Activated CD4-positive, alpha-beta T cell treated with anti-CD3 and anti-CD28 coated beads, Interleukin-2, amount 10 ng/mL, durations not matched to agents 24 days and 14 days (primary cell): Measurements from ENCODE around the gene ERGIC1. TPM values are rescaled to one million over a fixed set of nuclear protein-coding genes. Genes with fewer than 3 reads are reported as not detected.
"Not testable (repeated sequence)": the region's sequence is repeated elsewhere in the genome, so short reads cannot be mapped to it uniquely, and the experiment has no call there.

Source experiments
- DNase-seq: peaks from one replicate; pipeline ENCODE4 v3.0.0; 2022
- H3K27ac Mint-ChIP-seq: one replicate; pipeline ENCODE4 v1.8.0; 2022; ENCODE audit warnings: mild to moderate bottlenecking, mixed read lengths
- H3K27me3 Mint-ChIP-seq: one replicate; pipeline ENCODE4 v1.8.0; 2022; ENCODE audit warnings: mixed read lengths
- H3K36me3 Mint-ChIP-seq: one replicate; pipeline ENCODE4 v1.8.0; 2022; ENCODE audit warnings: low read depth, mild to moderate bottlenecking, mixed read lengths
- H3K4me1 Mint-ChIP-seq: one replicate; pipeline ENCODE4 v1.8.0; 2021; ENCODE audit warnings: mixed read lengths
- H3K4me3 Mint-ChIP-seq: one replicate; pipeline ENCODE4 v1.8.0; 2022; ENCODE audit warnings: mild to moderate bottlenecking, moderate library complexity, mixed read lengths
- H3K9me3 Mint-ChIP-seq: one replicate; pipeline ENCODE4 v1.8.0; 2021; ENCODE audit warnings: mixed read lengths
- intact Hi-C: fragments of 100-400 bp; cut with micrococcal nuclease; formaldehyde crosslinking; loops from one replicate; pipeline ENCODE4 v1.15.1; 2023
- total RNA-seq: library from RNA; stranded (reverse); gene quantifications from 2 replicates; pipeline ENCODE4 v1.2.3, GENCODE V29; 2022

Gene ERGIC1
- total RNA-seq, 1 donor from 2014 or later: 47.3 TPM

GRCh38 chr5:172840432-172841154, 6.5 kb downstream of the ERGIC1 start:
- Mint-ChIP-seq H3K4me1 (peaks cover 19% of the 10 kb centered on the region), H3K27me3 (no peaks in the 10 kb centered on the region), H3K36me3 (peaks cover 3% of the 10 kb centered on the region), H3K4me3 (no peak overlapping the region), H3K9me3 (no peaks in the 10 kb centered on the region), H3K27ac (no peak overlapping the region)
- intact Hi-C loops: no loop called here
- no peak for DNase-seq

GRCh38 chr5:172841256-172841655, 7.2 kb downstream of the ERGIC1 start:
- Mint-ChIP-seq H3K4me3 (no peak overlapping the region), H3K27me3 (no peaks in the 10 kb centered on the region), H3K4me1 (peaks cover 15% of the 10 kb centered on the region), H3K36me3 (peaks cover 3% of the 10 kb centered on the region), H3K9me3 (no peaks in the 10 kb centered on the region), H3K27ac (no peak overlapping the region)
- intact Hi-C loops: no loop called here
- no peak for DNase-seq

GRCh38 chr5:172843825-172844576, 9.9 kb downstream of the ERGIC1 start:
- Mint-ChIP-seq H3K36me3 (peaks cover 3% of the 10 kb centered on the region), H3K4me3 (no peak overlapping the region), H3K27ac (no peak overlapping the region), H3K27me3 (no peaks in the 10 kb centered on the region), H3K4me1 (peaks cover 4% of the 10 kb centered on the region), H3K9me3 (no peaks in the 10 kb centered on the region)
- intact Hi-C loops: no loop called here
- DNase-seq: no peak

- no peak for DNase-seq
- Mint-ChIP-seq H3K9me3 (no peaks in the 10 kb centered on the region), H3K36me3 (peaks cover 3% of the 10 kb centered on the region), H3K4me3 (no peak overlapping the region), H3K4me1 (peaks cover 7% of the 10 kb centered on the region), H3K27me3 (no peaks in the 10 kb centered on the region), H3K27ac (no peak overlapping the region)
- intact Hi-C loops: no loop called here
Observed at GRCh38 chr5:172844577-172844838, 10.5 kb downstream of the ERGIC1 start.

GRCh38 chr5:172845154-172845553, 11.1 kb downstream of the ERGIC1 start:
- Mint-ChIP-seq H3K9me3 (no peaks in the 10 kb centered on the region), H3K27ac (no peak overlapping the region), H3K27me3 (no peaks in the 10 kb centered on the region), H3K4me3 (no peak overlapping the region), H3K36me3 (peaks cover 3% of the 10 kb centered on the region), H3K4me1 (peaks cover 11% of the 10 kb centered on the region)
- intact Hi-C loops: no loop called here
- no peak for DNase-seq

GRCh38 chr5:172845576-172845975, 11.5 kb downstream of the ERGIC1 start:
- no peak overlapping the region for H3K27ac Mint-ChIP-seq
- H3K36me3 Mint-ChIP-seq: peaks cover 3% of the 10 kb centered on the region
- no peak overlapping the region for H3K4me3 Mint-ChIP-seq
- no peaks in the 10 kb centered on the region for H3K9me3 Mint-ChIP-seq
- DNase-seq: no peak
- peaks cover 11% of the 10 kb centered on the region for H3K4me1 Mint-ChIP-seq
- no peaks in the 10 kb centered on the region for H3K27me3 Mint-ChIP-seq
- intact Hi-C loops: no loop called here

GRCh38 chr5:172846249-172846648, 12.2 kb downstream of the ERGIC1 start:
- peaks cover 11% of the 10 kb centered on the region for H3K4me1 Mint-ChIP-seq
- no peaks in the 10 kb centered on the region for H3K27me3 Mint-ChIP-seq
- peaks cover 3% of the 10 kb centered on the region for H3K36me3 Mint-ChIP-seq
- DNase-seq: no peak
- intact Hi-C loops: no loop called here
- H3K27ac Mint-ChIP-seq: no peak overlapping the region
- H3K9me3 Mint-ChIP-seq: no peaks in the 10 kb centered on the region
- no peak overlapping the region for H3K4me3 Mint-ChIP-seq

- Mint-ChIP-seq H3K4me3 (no peak overlapping the region), H3K9me3 (no peaks in the 10 kb centered on the region), H3K36me3 (peaks cover 3% of the 10 kb centered on the region), H3K4me1 (peaks cover 11% of the 10 kb centered on the region), H3K27me3 (no peaks in the 10 kb centered on the region), H3K27ac (no peak overlapping the region)
- intact Hi-C loops: no loop called here
- DNase-seq: no peak
Observed at GRCh38 chr5:172846677-172847076, 12.6 kb downstream of the ERGIC1 start.

GRCh38 chr5:172847584-172847983, 13.5 kb downstream of the ERGIC1 start:
- DNase-seq, H3K36me3 Mint-ChIP-seq, H3K4me3 Mint-ChIP-seq, intact Hi-C loops, H3K27ac Mint-ChIP-seq, H3K27me3 Mint-ChIP-seq, H3K9me3 Mint-ChIP-seq: not testable (repeated sequence)
- H3K4me1 Mint-ChIP-seq: peaks cover 15% of the 10 kb centered on the region

- intact Hi-C loops: no loop called here
- Mint-ChIP-seq H3K27ac (no peak overlapping the region), H3K36me3 (peaks cover 3% of the 10 kb centered on the region), H3K27me3 (no peaks in the 10 kb centered on the region), H3K9me3 (no peaks in the 10 kb centered on the region), H3K4me1 (peaks cover 20% of the 10 kb centered on the region), H3K4me3 (no peak overlapping the region)
- no peak for DNase-seq
Observed at GRCh38 chr5:172848419-172848818, 14.4 kb downstream of the ERGIC1 start.

- intact Hi-C loops: no loop called here
- H3K4me1 Mint-ChIP-seq: peaks cover 31% of the 10 kb centered on the region
- H3K27ac Mint-ChIP-seq: peak overlapping the region; percentile 29
Observed at GRCh38 chr5:172849606-172850453, 15.8 kb downstream of the ERGIC1 start.

GRCh38 chr5:172850454-172850797, 16.4 kb downstream of the ERGIC1 start:
- intact Hi-C loops: no loop called here

More at GRCh38 chr5:172849606-172850453, 15.8 kb downstream of the ERGIC1 start:
- Mint-ChIP-seq H3K36me3 (peaks cover 2% of the 10 kb centered on the region), H3K9me3 (no peaks in the 10 kb centered on the region), H3K4me3 (no peak overlapping the region), H3K27me3 (no peaks in the 10 kb centered on the region)
- no peak for DNase-seq

GRCh38 chr5:172851254-172851653, 17.2 kb downstream of the ERGIC1 start:
- H3K27me3 Mint-ChIP-seq, DNase-seq, H3K9me3 Mint-ChIP-seq, H3K4me3 Mint-ChIP-seq, intact Hi-C loops, H3K27ac Mint-ChIP-seq, H3K36me3 Mint-ChIP-seq: not testable (repeated sequence)
- H3K4me1 Mint-ChIP-seq: peaks cover 32% of the 10 kb centered on the region

More at GRCh38 chr5:172850454-172850797, 16.4 kb downstream of the ERGIC1 start:
- H3K4me1 Mint-ChIP-seq: peaks cover 32% of the 10 kb centered on the region
- no peaks in the 10 kb centered on the region for H3K27me3 Mint-ChIP-seq
- DNase-seq: no peak
- no peaks in the 10 kb centered on the region for H3K9me3 Mint-ChIP-seq
- no peak overlapping the region for H3K4me3 Mint-ChIP-seq
- H3K36me3 Mint-ChIP-seq: peaks cover 2% of the 10 kb centered on the region
- H3K27ac Mint-ChIP-seq: no peak overlapping the region
